ENCODE measurements around the gene DNAH3.

DNAH3 gene

GRCh38 chr16:21088143-21088542, 62.5 kb downstream of the DNAH3 start:
- TF ChIP-seq CTCF (IDR thresholded peaks at IDR 0.05; ENCODE audit: insufficient read depth, low read length) = no peak
- no peak for DNase-seq (ENCODE audit: low read depth in 1 of 2, low spot score in 1 of 2)
- Histone ChIP-seq H3K27ac (replicated peaks) (no peak overlapping the region), H3K4me3 (replicated peaks; ENCODE audit: insufficient read depth, low read length) (no peak overlapping the region), H3K27me3 (ENCODE audit: insufficient read depth, poor library complexity, severe bottlenecking) (no peaks in the 10 kb centered on the region)

GRCh38 chr16:21084631-21085225, 65.9 kb downstream of the DNAH3 start:
- H3K27ac ChIP-seq (replicated peaks) = no peak overlapping the region
- TF ChIP-seq GABPA (IDR thresholded peaks at IDR 0.05; ENCODE audit: low read depth) = no peak
- TF ChIP-seq CTCF (IDR thresholded peaks at IDR 0.05; ENCODE audit: insufficient read depth, low read length) = no peak
- no peak for TF ChIP-seq POLR2AphosphoS5 (IDR thresholded peaks at IDR 0.05; ENCODE audit: low read depth)
- TF ChIP-seq SPI1 (IDR thresholded peaks at IDR 0.05; ENCODE audit: borderline replicate concordance, low read depth) = no peak
- TF ChIP-seq REST (IDR thresholded peaks at IDR 0.05; ENCODE audit: insufficient replicate concordance, low read depth) = no peak
- no peak for DNase-seq (ENCODE audit: low read depth in 1 of 2, low spot score in 1 of 2)

GRCh38 chr16:21083729-21084268, 66.8 kb downstream of the DNAH3 start:
- Histone ChIP-seq H3K27me3 (ENCODE audit: insufficient read depth, poor library complexity, severe bottlenecking) (no peaks in the 10 kb centered on the region), H3K4me3 (replicated peaks; ENCODE audit: insufficient read depth, low read length) (no peak overlapping the region), H3K27ac (replicated peaks) (no peak overlapping the region)
- TF ChIP-seq SPI1 (IDR thresholded peaks at IDR 0.05; ENCODE audit: borderline replicate concordance, low read depth) = no peak
- no peak for TF ChIP-seq REST (IDR thresholded peaks at IDR 0.05; ENCODE audit: insufficient replicate concordance, low read depth)
- peak; percentile 66 for TF ChIP-seq CTCF (IDR thresholded peaks at IDR 0.05; ENCODE audit: insufficient read depth, low read length)
- peak; percentile 12 to 57 for DNase-seq (ENCODE audit: low read depth in 1 of 2, low spot score in 1 of 2)

More at GRCh38 chr16:21084631-21085225, 65.9 kb downstream of the DNAH3 start:
- H3K27me3 ChIP-seq (ENCODE audit: insufficient read depth, poor library complexity, severe bottlenecking) = no peaks in the 10 kb centered on the region
- no peak overlapping the region for H3K4me3 ChIP-seq (replicated peaks; ENCODE audit: insufficient read depth, low read length)

DNA sequence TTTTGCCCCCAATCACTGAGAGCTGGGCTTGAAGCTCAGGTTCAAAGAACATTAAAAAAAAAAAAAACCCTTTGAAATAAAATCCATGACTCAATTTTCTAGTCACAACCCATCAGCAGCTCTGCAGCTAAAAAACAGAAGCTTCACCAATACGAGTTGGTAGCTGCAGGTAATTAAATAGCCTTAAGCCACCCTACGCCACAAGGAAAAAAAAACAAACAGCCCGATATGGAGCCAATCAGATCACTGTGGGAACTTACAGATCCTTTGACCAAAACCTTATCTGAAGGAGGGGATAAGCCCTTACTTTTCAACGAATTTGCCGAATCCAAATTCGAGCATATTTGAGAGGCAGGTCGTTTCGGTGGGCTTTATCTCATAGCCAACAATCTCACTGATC, 69.3 kb downstream of the DNAH3 start:
- no peak for DNase-seq (ENCODE audit: low read depth in 1 of 2, low spot score in 1 of 2)
- no peak overlapping the region for H3K27ac ChIP-seq (replicated peaks)
- H3K27me3 ChIP-seq (ENCODE audit: insufficient read depth, poor library complexity, severe bottlenecking) = no peaks in the 10 kb centered on the region
- no peak overlapping the region for H3K4me3 ChIP-seq (replicated peaks; ENCODE audit: insufficient read depth, low read length)
- TF ChIP-seq CTCF (IDR thresholded peaks at IDR 0.05; ENCODE audit: insufficient read depth, low read length) (no peak), POLR2AphosphoS5 (IDR thresholded peaks at IDR 0.05; ENCODE audit: low read depth) (no peak), REST (IDR thresholded peaks at IDR 0.05; ENCODE audit: insufficient replicate concordance, low read depth) (no peak), GABPA (IDR thresholded peaks at IDR 0.05; ENCODE audit: low read depth) (no peak), SPI1 (IDR thresholded peaks at IDR 0.05; ENCODE audit: borderline replicate concordance, low read depth) (no peak)

Measured in HL-60 (cell line).